GM23338 (cell line): ENCODE data around the gene PDE6C.

ENCODE experiments used
- CREB1 ChIP-seq: fragments of 250-450 bp; sonication (Bioruptor Pico); IDR thresholded peaks from 2 replicates; pipeline ENCODE4 v1.5.0; 2020; ENCODE audit warnings: low read depth, mild to moderate bottlenecking, moderate library complexity
- CTCF ChIP-seq, 2 experiments: fragments of 200-600 bp in 1 of 2; sonication (generic) in 1 of 2; conservative IDR thresholded peaks; 2 replicates each; pipeline versions ENCODE4 v1.5.1 to v1.6.1; 2016 to 2017; ENCODE audit warnings: antibody characterized with exemption in 2 of 2, low read depth in 2 of 2, mild to moderate bottlenecking in 2 of 2, moderate library complexity in 1 of 2
- ETS1 ChIP-seq: IDR thresholded peaks from 2 replicates; pipeline ENCODE4 v1.6.1; 2016; ENCODE audit warnings: antibody characterized with exemption
- EZH2 ChIP-seq: fragments of 200-600 bp; sonication (generic); IDR thresholded peaks from one replicate; pipeline ENCODE4 v1.8.0; 2017; ENCODE audit warnings: antibody characterized with exemption, mild to moderate bottlenecking, low read depth; ENCODE audit not compliant: unreplicated experiment
- REST ChIP-seq: IDR thresholded peaks from one replicate; pipeline ENCODE4 v1.6.1; 2018; ENCODE audit warnings: antibody characterized with exemption; ENCODE audit not compliant: unreplicated experiment

GRCh38 chr10:93630625-93631557 lies 18.6 kb downstream of the PDE6C start:
- no peak for TF ChIP-seq CTCF (conservative IDR thresholded peaks at IDR 0.05; ENCODE audit: low read depth in 2 of 2)
- no peak for TF ChIP-seq CREB1
- TF ChIP-seq EZH2: no peak
- TF ChIP-seq REST: no peak
- no peak for TF ChIP-seq ETS1
